A549 (cell line): ENCODE measurements around the gene SHISA8. TPM values are rescaled to one million over a fixed set of nuclear protein-coding genes. Genes with fewer than 3 reads are reported as not detected.
A peak's percentile ranks its signal among the peaks of the same experiment; 100 is the strongest.

Experiments used
- ATAC-seq, 2 experiments: fragments of 200-7000 bp in 1 of 2; fragments of >200 bp in 1 of 2; cut with Nextera tagmentation in 1 of 2; cut with Tn5 transposase in 1 of 2; 3 replicates each; pipeline versions ENCODE4 v1.8.0 to v1.9.1; 2018 to 2020; ENCODE audit warnings: mild to moderate bottlenecking in 1 of 2, moderate library complexity in 1 of 2
- CTCF ChIA-PET: fragments of 300-600 bp; sonication (Branson Sonifier 250); formaldehyde crosslinking; extraction: SDS; loops from one replicate; lab custom pipeline; 2021; ENCODE audit warnings: antibody characterized with exemption, inconsistent platforms; lab: Yijun Ruan, JAX
- POLR2A ChIA-PET: fragments of 350-600 bp; formaldehyde crosslinking; extraction: SDS; loops from one replicate; lab custom pipeline; 2021; ENCODE audit warnings: antibody characterized with exemption, inconsistent platforms; lab: Yijun Ruan, JAX
- DNase-seq, 2 experiments: peaks; one replicate each; pipeline versions ENCODE4 v3.0.0 to v3.0.0-alpha.2; 2011 to 2016; ENCODE audit warnings: low read depth in 1 of 2, low spot score in 1 of 2
- FAIRE-seq: peaks from 2 replicates; lab custom pipeline; 2011; peaks lifted over from hg19 to GRCh38; lab: Jason Lieb, UNC
- H3K27ac ChIP-seq, 2 experiments: fragments of >200 bp; sonication (Bioruptor Twin); formaldehyde crosslinking; 3 replicates each; pipeline ENCODE4 v1.5.1; 2016 to 2017
- H3K4me1 ChIP-seq: fragments of >200 bp; sonication (Bioruptor Twin); formaldehyde crosslinking; 3 replicates; pipeline ENCODE4 v1.6.1; 2016
- H3K4me2 ChIP-seq: fragments of >200 bp; sonication (Bioruptor Twin); formaldehyde crosslinking; 3 replicates; pipeline ENCODE4 v1.6.1; 2016
- H3K4me3 ChIP-seq: fragments of >200 bp; sonication (Bioruptor Twin); formaldehyde crosslinking; 3 replicates; pipeline ENCODE4 v1.5.1; 2016
- H3K9me3 ChIP-seq: fragments of >200 bp; sonication (Bioruptor Twin); formaldehyde crosslinking; 3 replicates; pipeline ENCODE4 v1.6.1; 2016
- BCL3 ChIP-seq: fragments of >200 bp; sonication (Bioruptor Twin); formaldehyde crosslinking; IDR thresholded peaks from 3 replicates; pipeline ENCODE4 v1.6.1; 2016
- CHD4 ChIP-seq: fragments of 200-600 bp; sonication (generic); IDR thresholded peaks from 2 replicates; pipeline ENCODE4 v1.6.1; 2016; ENCODE audit warnings: antibody characterized with exemption, mild to moderate bottlenecking, borderline replicate concordance
- EHMT2 ChIP-seq: fragments of 200-600 bp; sonication (generic); IDR thresholded peaks from 2 replicates; pipeline ENCODE4 v1.6.1; 2016; ENCODE audit warnings: antibody characterized with exemption, low read depth, mild to moderate bottlenecking, moderate library complexity
- HDAC2 ChIP-seq: fragments of 200-600 bp; sonication (generic); IDR thresholded peaks from 2 replicates; pipeline ENCODE4 v1.6.1; 2016
- HOXB5 ChIP-seq: fragments of 250-450 bp; sonication (Bioruptor Pico); IDR thresholded peaks from 2 replicates; pipeline ENCODE4 v1.5.0; 2020; ENCODE audit warnings: mild to moderate bottlenecking, moderate library complexity
- JUNB ChIP-seq: fragments of >200 bp; sonication (Bioruptor Twin); formaldehyde crosslinking; IDR thresholded peaks from 2 replicates; pipeline ENCODE4 v1.6.1; 2016
- NR3C1 ChIP-seq: fragments of >200 bp; sonication (Bioruptor Twin); formaldehyde crosslinking; IDR thresholded peaks from 3 replicates; pipeline ENCODE4 v1.6.1; 2017
- POLR2AphosphoS2 ChIP-seq: conservative IDR thresholded peaks from 2 replicates; pipeline ENCODE4 v1.6.1; 2012; ENCODE audit warnings: low read length, improper control_type of control experiment, inconsistent platforms
- RCOR1 ChIP-seq: fragments of 150-350 bp; IDR thresholded peaks from 2 replicates; pipeline ENCODE4 v1.6.1; 2014; ENCODE audit warnings: antibody characterized with exemption, low read length, low read depth
- REST ChIP-seq: fragments of 200-600 bp; sonication (generic); IDR thresholded peaks from 2 replicates; pipeline ENCODE4 v1.6.1; 2016; ENCODE audit warnings: antibody characterized with exemption, mild to moderate bottlenecking, moderate library complexity
- ZFP36 ChIP-seq: fragments of 450-650 bp; IDR thresholded peaks from 2 replicates; pipeline ENCODE4 v1.6.1; 2014; ENCODE audit warnings: borderline replicate concordance; ENCODE audit not compliant: partially characterized antibody
- whole genome bisulfite sequencing: methylation state at CpG from one replicate; pipeline ENCODE4 v1.1.6; 2017; ENCODE audit errors: missing lambda C conversion rate; 5-methylcytosine and 5-hydroxymethylcytosine counted together
- polyA plus RNA-seq, 4 experiments: library from polyadenylated mRNA; depleted of rRNA in 3 of 4; stranded (reverse); fragments of >200 nt; fragmentation: RNase III in 1 of 4; extraction: RNeasy Plus Mini Kit Qiagen cat#74134 plus additional on column Dnase treatment in 1 of 4; gene quantifications; 2 replicates in 3 of 4; 3 replicates in 1 of 4; pipeline ENCODE4 v1.2.3, GENCODE V29; 2011 to 2017
- TF ChIP-seq, protein P1 (sequence below): fragments of 250-450 bp; sonication (Bioruptor Pico); IDR thresholded peaks from 2 replicates; pipeline ENCODE4 v1.5.0; 2020; ENCODE audit warnings: low read depth, mild to moderate bottlenecking, moderate library complexity

Gene SHISA8
- polyA plus RNA-seq, 2 of the 4 experiments (the other 2 are of a cell fraction), result 0.15 TPM; not detected in 1

DNA sequence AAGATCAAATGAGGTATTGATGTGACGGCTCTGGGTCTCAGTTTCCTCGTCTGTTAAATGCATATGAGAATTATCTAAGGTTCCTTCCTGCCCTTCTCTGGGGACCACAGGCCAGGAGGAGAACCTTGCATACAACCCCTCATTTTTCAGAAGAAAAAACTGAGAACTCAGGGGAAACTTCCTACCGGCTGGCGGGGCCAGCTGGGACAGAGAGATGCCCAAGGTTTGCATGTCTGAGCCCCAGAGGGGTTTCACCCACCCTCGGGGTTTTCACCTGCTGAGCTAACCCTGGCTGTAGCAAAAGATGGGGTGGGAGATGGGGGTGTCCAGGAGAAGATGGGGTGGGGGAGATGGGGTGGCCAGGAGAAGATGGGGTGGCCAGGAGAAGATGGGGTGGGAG, 7.5 kb upstream of the SHISA8 start:
- DNase-seq, result no peak
- Histone ChIP-seq H3K4me1 (peaks cover 4% of the 10 kb centered on the region; the same call in 1 of the 3 replicates), H3K4me2 (no peak overlapping the region), H3K9me3 (no peaks in the 10 kb centered on the region), H3K27ac (no peak overlapping the region), H3K4me3 (no peak overlapping the region)
- ChIA-PET CTCF (interaction anchor here (1.3 to 1.4 kb wide), 2 partner anchors 126 to 225 kb away, joined by 3 to 5 read pairs; no protein-coding TSS in a partner anchor), POLR2A (no interaction called here)
- TF ChIP-seq CHD4, result no peak
- 82% methylated on average over 4 of the region's 5 CpGs for WGBS
- no peak for ATAC-seq
- no peak for FAIRE-seq

DNA sequence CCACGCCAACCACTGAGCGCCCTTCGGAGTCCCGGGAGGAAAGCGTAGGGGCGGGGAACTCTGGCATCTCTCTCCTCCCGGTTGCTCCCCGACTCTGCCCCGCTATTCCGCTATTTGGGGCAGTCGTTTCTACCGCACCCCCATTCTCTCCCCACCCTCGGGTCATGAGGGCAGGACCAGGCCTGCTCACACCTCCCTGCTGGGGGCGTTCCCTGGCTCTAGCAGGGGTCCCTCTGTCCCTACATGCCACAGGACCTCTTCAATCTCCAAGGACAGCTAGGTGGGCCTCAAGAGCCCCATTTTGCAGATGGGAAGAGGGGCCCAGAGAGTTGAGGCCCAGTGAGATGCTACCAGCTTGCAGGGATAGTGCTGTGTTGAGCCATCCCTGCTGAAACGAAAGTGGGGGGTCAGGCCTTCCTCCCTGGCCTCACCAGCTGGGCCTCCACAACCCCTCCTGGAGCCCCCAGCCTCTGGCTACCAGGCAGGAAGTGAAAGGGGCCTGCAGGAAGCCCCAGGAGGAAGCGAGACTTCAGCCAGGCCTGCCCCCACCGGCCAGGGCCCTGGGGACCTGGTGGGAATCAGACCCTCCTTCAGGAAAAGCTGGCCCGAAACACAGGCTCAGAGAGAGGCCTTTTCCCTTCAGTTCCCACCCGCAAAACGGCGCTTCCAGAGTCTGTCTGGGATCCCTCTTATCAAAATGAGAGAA, 5.5 kb upstream of the SHISA8 start:
- H3K9me3 ChIP-seq, result no peaks in the 10 kb centered on the region
- 84% methylated on average over 9 of the region's 21 CpGs for WGBS
- no peak for TF ChIP-seq EHMT2
- no peak for TF ChIP-seq ZFP36
- no peak for TF ChIP-seq REST
- TF ChIP-seq, protein P1, sequence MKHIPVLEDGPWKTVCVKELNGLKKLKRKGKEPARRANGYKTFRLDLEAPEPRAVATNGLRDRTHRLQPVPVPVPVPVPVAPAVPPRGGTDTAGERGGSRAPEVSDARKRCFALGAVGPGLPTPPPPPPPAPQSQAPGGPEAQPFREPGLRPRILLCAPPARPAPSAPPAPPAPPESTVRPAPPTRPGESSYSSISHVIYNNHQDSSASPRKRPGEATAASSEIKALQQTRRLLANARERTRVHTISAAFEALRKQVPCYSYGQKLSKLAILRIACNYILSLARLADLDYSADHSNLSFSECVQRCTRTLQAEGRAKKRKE (CRISPR knock-in tag), result no peak
- no peak for TF ChIP-seq CHD4
- no peak for TF ChIP-seq NR3C1
- H3K4me2 ChIP-seq, result no peak overlapping the region
- H3K4me1 ChIP-seq, result peaks cover 4% of the 10 kb centered on the region; the same call in 1 of the 3 replicates
- H3K27ac ChIP-seq, result no peak overlapping the region
- ChIA-PET POLR2A (no interaction called here), CTCF (no interaction called here)
- DNase-seq (no peak), ATAC-seq (no peak), FAIRE-seq (no peak)
- no peak overlapping the region for H3K4me3 ChIP-seq

GRCh38 chr22:41919357-41920224, 4.7 kb upstream of the SHISA8 start:
- TF ChIP-seq BCL3 (no peak), HDAC2 (0 out of 2 replicates have a peak, but pooled peaks have one; percentile 6), POLR2AphosphoS2 (no peak), CHD4 (no peak), JUNB (no peak), RCOR1 (no peak), HOXB5 (CRISPR knock-in tag) (no peak)
- no peak for DNase-seq

More at GRCh38 chr22:41919357-41920224, 4.7 kb upstream of the SHISA8 start:
- 68% methylated on average over 21 of the region's 62 CpGs for WGBS
- H3K4me1 ChIP-seq, result peaks cover 4% of the 10 kb centered on the region; the same call in 1 of the 3 replicates
- H3K4me3 ChIP-seq, result no peak overlapping the region
- FAIRE-seq (no peak), ATAC-seq (no peak)
- ChIA-PET CTCF (interaction anchor here (0.6 to 1.2 kb wide), 2 partner anchors 37 to 223 kb away, joined by 3 read pairs; no protein-coding TSS in a partner anchor), POLR2A (no interaction called here)
- H3K4me2 ChIP-seq, result no peak overlapping the region
- no peaks in the 10 kb centered on the region for H3K9me3 ChIP-seq
- H3K27ac ChIP-seq, result no peak overlapping the region
